Germinal center (tissue), 1 donor: ENCODE data around the gene AFP.
"Not testable (repeated sequence)": the region's sequence is repeated elsewhere in the genome, so short reads cannot be mapped to it uniquely, and the experiment has no call there.

ENCODE experiments used
- DNase-seq: peaks from one replicate; pipeline ENCODE4 v3.0.0; 2012; ENCODE audit warnings: mixed read lengths, low spot score

AFP gene

GRCh38 chr4:73435984-73436383 lies at the start of gene AFP:
AFP (plus strand) TSS chr4:73436221; CDS start chr4:73436263, 42 bp downstream.
- no peak for DNase-seq

GRCh38 chr4:73387552-73387951 lies 48.5 kb upstream of the AFP start:
- no peak for DNase-seq

GRCh38 chr4:73388887-73389286 lies 47.1 kb upstream of the AFP start:
- no peak for DNase-seq

GRCh38 chr4:73389663-73390062 lies 46.4 kb upstream of the AFP start:
- not testable (repeated sequence) for DNase-seq

- no peak for DNase-seq
Measured at GRCh38 chr4:73391774-73392173, 44.2 kb upstream of the AFP start.

- DNase-seq = no peak
Measured at GRCh38 chr4:73392936-73393335, 43.1 kb upstream of the AFP start.

- no peak for DNase-seq
Measured at GRCh38 chr4:73396304-73396703, 39.7 kb upstream of the AFP start.

- DNase-seq = no peak
Measured at GRCh38 chr4:73396993-73397972, 38.7 kb upstream of the AFP start.

GRCh38 chr4:73401412-73401811 lies 34.6 kb upstream of the AFP start:
- DNase-seq = no peak

GRCh38 chr4:73404042-73404441 lies 32.0 kb upstream of the AFP start, which contains the start of gene ALB:
ALB (plus strand) TSS chr4:73404287; CDS start chr4:73404328, 41 bp downstream.
- no peak for DNase-seq

GRCh38 chr4:73404457-73404856 lies 31.6 kb upstream of the AFP start:
- no peak for DNase-seq

GRCh38 chr4:73405138-73405537 lies 30.9 kb upstream of the AFP start:
- DNase-seq = no peak

GRCh38 chr4:73406548-73406875 lies 29.5 kb upstream of the AFP start:
- no peak for DNase-seq

GRCh38 chr4:73407227-73407673 lies 28.8 kb upstream of the AFP start:
- DNase-seq = no peak

GRCh38 chr4:73408181-73408867 lies 27.7 kb upstream of the AFP start:
- no peak for DNase-seq

- no peak for DNase-seq
Measured at GRCh38 chr4:73409012-73409862, 26.8 kb upstream of the AFP start.

GRCh38 chr4:73409978-73410548 lies 26.0 kb upstream of the AFP start:
- no peak for DNase-seq

- DNase-seq = no peak
Measured at GRCh38 chr4:73410916-73411730, 24.9 kb upstream of the AFP start.

GRCh38 chr4:73411731-73412414 lies 24.1 kb upstream of the AFP start:
- no peak for DNase-seq

- DNase-seq = no peak
Measured at GRCh38 chr4:73413294-73413755, 22.7 kb upstream of the AFP start.
